KOPT-K1 (cell line): ENCODE results near the gene PPP1R1C.
"Not testable (repeated sequence)": the region's sequence is repeated elsewhere in the genome, so short reads cannot be mapped to it uniquely, and the experiment has no call there.

ENCODE experiments used
- H3K27ac ChIP-seq: fragments of 200-600 bp; sonication (generic); 2 replicates; pipeline ENCODE4 v1.5.1; 2016; ENCODE audit warnings: antibody characterized with exemption, mild to moderate bottlenecking, low read depth, low read length; ENCODE audit not compliant: poor library complexity, severe bottlenecking
- H3K36me3 ChIP-seq: fragments of 200-600 bp; sonication (generic); 2 replicates; pipeline ENCODE4 v1.5.1; 2017; ENCODE audit warnings: antibody characterized with exemption, mild to moderate bottlenecking, low read length, moderate library complexity; ENCODE audit not compliant: insufficient read depth
- H3K9me3 ChIP-seq: fragments of 200-600 bp; sonication (generic); 2 replicates; pipeline ENCODE4 v1.5.1; 2017; ENCODE audit warnings: antibody characterized with exemption, low read length, mild to moderate bottlenecking; ENCODE audit not compliant: insufficient read depth, poor library complexity, severe bottlenecking

The PPP1R1C gene

DNA sequence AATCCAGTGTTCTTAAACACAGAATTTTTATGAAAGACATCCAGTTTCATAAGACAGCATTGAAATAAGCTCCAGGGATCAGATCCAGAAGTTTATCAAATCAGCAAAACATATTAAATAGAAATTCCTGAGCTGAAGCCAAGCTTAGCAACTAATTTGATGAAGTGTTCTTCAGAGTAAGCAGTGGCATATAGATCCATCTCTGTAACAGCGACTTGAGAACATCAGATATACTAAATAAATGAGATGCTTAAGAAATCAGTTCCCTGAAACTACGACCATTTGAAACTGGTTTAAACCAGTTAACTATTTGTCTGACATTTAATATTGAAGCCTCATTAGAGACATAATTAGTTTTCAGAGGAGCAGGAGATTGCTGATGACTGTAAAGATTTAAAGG is 34.1 kb downstream of the PPP1R1C start:
- Histone ChIP-seq H3K27ac (no peak overlapping the region), H3K9me3 (no peaks in the 10 kb centered on the region), H3K36me3 (no peaks in the 10 kb centered on the region)

DNA sequence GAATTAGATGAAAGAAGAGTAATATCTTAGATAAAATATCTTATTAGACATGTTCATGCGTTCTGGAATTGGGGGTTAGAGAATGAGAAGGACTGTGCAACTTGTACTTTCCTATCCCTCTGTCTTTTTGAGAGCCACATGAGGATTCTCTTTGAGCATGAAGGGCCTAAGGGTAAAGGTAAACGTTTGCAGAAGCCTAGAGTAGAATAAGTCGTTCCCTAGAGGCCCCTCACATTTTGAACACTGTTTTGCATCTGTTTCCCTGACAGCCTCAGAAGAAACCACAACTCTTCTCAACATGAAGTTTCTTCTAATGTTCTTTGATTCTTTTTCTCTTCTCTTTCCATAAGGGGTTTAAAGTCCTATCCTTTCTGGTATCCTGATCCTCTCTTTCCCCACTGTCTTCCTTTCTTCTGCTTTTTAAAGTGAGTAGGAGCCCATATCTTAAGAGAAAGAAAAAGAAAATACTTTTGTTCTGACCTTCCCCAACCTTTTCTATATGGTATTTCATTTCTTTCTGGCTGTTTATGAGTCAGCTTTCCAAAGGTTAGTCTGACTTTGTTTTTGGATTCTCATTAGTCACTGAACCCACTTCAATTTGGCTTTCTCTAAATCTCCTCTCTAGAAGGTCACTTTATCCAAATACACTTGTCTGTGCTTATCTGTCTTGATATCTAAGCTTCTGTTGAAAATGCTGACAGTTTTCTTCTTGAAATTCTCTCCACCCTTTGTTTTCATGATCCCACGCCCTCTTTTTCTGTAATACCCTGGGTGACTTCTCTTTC is 34.8 kb downstream of the PPP1R1C start:
- Histone ChIP-seq H3K9me3 (no peaks in the 10 kb centered on the region), H3K27ac (no peak overlapping the region)

DNA sequence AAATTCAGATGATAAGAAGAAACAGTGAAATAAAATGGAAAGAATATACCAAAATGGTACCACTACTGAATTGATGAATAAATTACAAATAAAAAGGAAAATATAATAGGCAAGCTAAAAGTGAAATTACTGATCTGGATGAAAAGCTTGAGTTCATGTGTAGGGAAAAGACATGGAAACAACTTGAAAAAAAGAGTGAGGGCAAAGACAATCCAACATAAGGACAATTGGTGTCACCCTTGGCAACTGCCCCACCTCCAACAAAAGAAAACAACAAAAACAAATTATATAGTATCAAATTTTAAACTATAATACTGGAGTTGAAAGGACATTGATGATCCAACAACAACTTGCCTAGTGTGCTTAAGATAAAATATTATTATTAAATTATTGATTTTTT is 37.6 kb downstream of the PPP1R1C start:
- Histone ChIP-seq H3K36me3 (no peaks in the 10 kb centered on the region), H3K9me3 (no peaks in the 10 kb centered on the region), H3K27ac (no peak overlapping the region)

More for the DNA sequence above, 34.8 kb downstream of the PPP1R1C start:
- no peaks in the 10 kb centered on the region for H3K36me3 ChIP-seq

DNA sequence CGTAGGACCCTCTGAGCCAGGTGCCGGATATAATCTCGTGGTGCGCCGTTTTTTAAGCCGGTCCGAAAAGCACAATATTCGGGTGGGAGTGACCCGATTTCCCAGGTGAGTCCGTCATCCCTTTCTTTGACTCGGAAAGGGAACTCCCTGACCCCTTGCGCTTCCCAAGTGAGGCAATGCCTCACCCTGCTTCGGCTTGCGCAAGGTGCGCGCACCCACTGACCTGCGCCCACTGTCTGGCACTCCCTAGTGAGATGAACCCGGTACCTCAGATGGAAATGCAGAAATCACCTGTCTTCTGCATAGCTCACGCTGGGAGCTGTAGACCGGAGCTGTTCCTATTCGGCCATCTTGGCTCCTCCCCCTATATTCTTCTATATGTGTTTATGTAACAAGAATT is 45.2 kb downstream of the PPP1R1C start:
- H3K9me3 ChIP-seq, H3K36me3 ChIP-seq, H3K27ac ChIP-seq: not testable (repeated sequence)

DNA sequence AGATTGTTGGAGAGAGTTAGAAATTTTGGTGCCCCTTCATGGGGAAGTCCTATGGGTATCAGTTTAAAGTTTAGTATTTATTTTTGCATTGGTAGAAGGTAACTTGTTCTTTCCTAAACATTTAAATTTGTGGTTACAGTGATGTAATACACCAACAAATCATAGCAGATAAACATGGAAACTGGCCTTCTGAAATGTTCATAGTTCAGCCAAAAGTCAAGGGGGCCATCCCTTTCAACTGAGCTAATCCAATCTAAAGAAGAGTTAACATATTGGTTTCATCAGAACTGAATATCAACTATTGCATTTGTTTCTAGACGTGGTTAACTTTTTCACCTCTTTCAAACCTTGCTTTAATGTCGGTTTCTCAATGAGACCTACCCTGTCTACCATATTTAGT is 46.3 kb downstream of the PPP1R1C start:
- no peaks in the 10 kb centered on the region for H3K36me3 ChIP-seq
- H3K9me3 ChIP-seq: no peaks in the 10 kb centered on the region
- H3K27ac ChIP-seq: no peak overlapping the region

DNA sequence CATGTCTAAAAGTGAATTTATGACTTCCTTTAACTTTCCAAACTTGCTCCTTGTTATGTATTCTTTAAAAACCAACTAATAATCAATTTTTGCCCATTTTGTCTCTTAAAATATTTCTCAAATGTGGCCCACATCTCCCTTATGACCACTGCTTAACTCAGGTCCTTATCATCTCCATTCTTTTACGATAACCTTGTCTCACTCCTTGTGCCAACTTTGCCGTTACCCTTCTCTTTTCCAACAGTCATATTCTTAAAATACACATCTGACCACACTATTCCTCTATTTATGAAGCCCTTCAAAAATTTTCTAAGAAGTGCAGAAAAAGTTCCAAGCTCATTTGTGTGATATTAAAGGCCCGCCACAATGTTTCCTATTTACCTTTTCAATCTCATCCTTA is 47.8 kb downstream of the PPP1R1C start:
- no peaks in the 10 kb centered on the region for H3K36me3 ChIP-seq
- no peak overlapping the region for H3K27ac ChIP-seq
- no peaks in the 10 kb centered on the region for H3K9me3 ChIP-seq

DNA sequence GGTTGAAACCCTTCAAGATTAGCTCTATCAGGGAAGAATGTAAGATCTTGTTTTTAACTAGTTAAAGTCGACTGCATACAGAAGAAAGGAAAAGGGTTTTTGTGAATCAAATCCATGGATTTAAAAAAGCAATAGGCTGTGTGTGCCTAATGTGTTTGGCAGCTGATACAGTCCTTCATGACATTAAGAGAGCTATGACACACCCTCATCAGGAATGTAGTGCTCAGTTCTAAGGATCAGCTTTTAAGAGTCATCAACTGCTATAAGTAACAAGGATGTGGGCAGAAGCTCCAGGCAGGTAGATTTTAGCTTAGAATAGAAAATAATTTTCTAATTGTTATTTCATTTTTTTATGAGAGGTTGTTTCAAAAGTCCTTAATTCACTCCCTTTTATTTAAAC is 52.9 kb downstream of the PPP1R1C start:
- Histone ChIP-seq H3K27ac (no peak overlapping the region), H3K36me3 (no peaks in the 10 kb centered on the region), H3K9me3 (no peaks in the 10 kb centered on the region)

DNA sequence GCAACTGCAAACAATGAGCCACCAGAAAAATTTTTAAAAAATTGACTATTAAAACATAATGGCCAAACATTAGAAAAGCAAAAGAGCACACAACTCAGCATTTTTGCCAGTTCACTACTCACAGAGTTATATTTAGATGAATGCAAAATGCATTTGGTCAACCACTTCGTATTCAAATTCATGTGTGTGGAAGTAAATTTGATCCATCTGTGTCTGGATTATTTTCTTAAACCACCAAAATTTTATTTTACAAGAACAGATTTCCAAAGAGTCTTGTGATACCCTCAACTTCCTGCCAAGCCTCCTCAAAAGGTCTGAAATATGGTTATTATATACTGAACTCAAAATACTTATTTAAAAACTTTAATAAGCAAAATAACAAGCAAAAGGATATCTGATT is 57.4 kb downstream of the PPP1R1C start:
- H3K27ac ChIP-seq: no peak overlapping the region
- no peaks in the 10 kb centered on the region for H3K9me3 ChIP-seq
- H3K36me3 ChIP-seq: no peaks in the 10 kb centered on the region

DNA sequence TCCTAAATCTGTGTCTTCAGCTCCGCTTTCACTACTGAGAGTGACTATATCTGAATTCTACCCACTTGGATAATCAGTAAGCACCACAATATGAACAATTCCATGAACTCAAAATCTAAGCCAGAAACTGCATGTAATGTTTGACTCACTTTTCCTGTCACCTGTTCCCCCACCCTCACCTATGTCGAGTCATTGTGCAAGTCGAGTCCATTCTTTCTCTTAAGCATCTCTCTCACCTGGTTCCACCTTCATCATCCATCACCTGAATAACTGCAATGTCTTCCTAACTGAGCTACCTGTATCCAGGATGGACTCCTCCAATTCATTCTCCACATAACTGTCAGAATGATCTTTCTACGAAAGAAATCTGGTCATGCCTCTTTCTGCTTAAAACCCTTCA is 58.2 kb downstream of the PPP1R1C start:
- no peaks in the 10 kb centered on the region for H3K9me3 ChIP-seq
- H3K27ac ChIP-seq: no peak overlapping the region

DNA sequence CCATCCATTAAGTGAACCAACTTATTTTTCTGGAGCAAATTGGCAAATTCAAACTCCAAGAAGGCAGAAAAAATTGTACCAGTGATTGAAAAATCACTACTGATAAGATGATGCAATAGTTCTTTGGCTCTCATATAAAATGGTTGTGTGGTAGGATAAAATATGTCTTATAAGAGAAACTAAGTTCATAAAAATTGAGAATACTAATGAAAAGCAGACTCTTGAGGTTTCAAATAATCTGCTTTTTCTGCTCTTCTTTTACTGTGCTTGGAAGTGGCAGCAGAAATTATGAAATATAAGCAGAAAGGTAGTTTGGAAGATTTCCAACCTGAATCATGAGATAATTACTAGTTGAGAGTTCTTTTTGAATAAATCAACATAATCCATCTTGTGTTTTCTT is 61.9 kb downstream of the PPP1R1C start:
- Histone ChIP-seq H3K36me3 (no peaks in the 10 kb centered on the region), H3K9me3 (no peaks in the 10 kb centered on the region), H3K27ac (no peak overlapping the region)

More for the DNA sequence above, 58.2 kb downstream of the PPP1R1C start:
- H3K36me3 ChIP-seq: no peaks in the 10 kb centered on the region

DNA sequence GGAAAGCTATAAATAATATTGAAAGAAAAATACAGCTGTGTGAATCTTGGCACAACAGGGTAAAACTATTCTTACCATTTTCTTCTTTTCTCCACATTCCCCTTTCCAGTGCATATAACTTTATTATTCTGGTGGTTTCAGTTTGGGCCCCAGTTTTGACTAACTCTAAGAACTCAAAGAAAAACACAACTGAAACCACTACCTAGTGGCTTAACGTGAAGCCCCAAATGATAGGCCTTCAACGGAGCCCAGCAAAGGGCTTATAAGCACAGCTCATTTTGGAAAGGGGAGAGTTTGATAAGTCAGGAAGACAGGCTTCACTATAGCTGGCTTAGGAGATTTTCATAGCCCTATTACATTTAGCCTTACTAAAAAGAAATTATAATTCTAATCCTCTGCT is 62.4 kb downstream of the PPP1R1C start:
- H3K27ac ChIP-seq: no peak overlapping the region
- no peaks in the 10 kb centered on the region for H3K36me3 ChIP-seq
- no peaks in the 10 kb centered on the region for H3K9me3 ChIP-seq

DNA sequence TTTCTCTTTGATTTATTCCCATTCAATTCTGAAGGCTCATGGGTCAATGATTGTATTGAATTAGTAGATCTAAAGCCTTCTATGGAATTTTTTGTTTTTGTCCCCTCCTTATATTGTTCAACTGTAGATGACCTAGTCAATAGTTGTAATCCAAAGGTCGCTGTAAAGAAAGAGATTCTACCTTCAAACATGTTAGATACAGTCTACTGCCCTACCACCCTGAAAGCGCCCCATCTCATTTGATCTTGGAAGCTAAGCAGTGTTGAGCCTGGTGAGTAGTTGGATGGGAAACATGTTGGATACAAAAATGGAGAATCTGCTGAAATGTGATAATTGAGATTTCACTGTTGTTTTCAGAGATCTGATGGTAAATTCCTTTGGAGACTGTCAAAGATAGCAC is 63.0 kb downstream of the PPP1R1C start:
- H3K9me3 ChIP-seq: no peaks in the 10 kb centered on the region
- no peaks in the 10 kb centered on the region for H3K36me3 ChIP-seq
- H3K27ac ChIP-seq: no peak overlapping the region

DNA sequence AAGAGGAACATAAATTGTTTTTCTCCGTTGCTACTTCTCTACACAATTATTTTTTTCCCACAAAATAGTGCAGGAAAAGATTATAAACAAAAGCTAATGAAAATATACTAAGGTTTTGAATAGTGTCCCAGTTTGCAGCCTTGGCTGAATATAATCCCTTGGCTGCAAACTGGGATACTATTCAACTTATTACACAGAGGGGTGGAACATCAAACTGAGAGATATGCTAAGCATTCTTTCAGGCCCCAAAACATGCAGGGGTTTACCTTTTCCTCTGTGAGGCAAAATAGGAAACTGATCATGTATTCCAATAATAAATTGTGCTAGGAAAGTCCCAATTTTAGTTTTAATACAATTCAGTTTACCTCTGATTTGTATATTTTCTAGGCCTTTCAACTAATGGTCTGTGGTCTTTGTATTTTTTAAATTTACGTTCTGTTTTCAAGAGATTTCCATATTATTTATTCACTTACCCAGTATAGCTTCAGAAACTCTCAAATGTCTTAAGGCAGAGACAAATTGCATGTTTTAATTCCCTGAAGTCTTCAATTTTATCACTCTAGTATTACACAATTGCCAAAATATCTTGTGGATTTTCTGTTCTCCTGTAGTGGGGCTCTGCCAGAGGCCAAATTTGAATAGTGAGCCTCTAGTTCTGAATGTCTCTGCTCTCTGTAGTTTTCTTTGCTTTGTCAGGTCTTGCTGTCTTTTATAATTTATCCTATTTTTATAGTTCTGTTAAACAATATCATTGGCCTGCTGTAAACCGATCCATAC is 63.9 kb downstream of the PPP1R1C start:
- no peaks in the 10 kb centered on the region for H3K36me3 ChIP-seq
- no peak overlapping the region for H3K27ac ChIP-seq
- H3K9me3 ChIP-seq: no peaks in the 10 kb centered on the region

DNA sequence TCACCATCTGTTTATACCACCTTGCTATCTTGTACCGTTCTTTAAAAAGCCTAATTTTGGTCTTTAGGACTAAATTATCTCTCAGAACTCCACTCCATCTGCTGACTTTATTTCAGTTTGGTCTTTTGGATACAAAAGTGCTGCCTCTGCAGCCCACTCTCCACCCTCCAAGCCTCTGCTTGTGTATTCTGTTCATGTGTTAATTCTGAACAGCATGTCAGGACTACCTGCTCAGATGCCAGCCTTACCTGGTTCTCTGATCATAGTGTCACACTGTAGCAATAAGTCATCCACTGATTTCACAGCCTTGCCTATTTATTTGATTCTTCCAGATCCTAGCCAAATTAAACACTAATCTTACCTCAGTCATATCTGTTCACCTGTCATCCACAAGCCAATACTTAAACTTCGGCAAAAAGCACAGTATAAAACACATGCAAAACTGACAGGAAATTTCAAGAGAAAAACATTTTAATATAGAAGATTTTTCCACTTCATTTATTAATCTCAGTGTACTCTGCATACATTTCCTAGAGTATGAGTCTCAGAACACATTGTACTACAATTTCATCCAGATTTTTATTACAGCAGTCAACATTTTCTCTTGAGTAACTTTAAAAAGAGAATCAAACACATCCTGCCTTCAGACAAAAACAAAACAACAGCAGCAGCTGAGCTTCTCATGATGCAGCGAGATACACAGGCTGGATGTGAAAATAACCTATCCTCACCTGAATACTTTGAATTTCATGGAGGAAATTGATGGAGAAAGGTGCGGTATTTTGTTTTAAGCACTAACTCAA is 64.9 kb downstream of the PPP1R1C start:
- no peaks in the 10 kb centered on the region for H3K36me3 ChIP-seq
- H3K9me3 ChIP-seq: no peaks in the 10 kb centered on the region
- H3K27ac ChIP-seq: no peak overlapping the region

DNA sequence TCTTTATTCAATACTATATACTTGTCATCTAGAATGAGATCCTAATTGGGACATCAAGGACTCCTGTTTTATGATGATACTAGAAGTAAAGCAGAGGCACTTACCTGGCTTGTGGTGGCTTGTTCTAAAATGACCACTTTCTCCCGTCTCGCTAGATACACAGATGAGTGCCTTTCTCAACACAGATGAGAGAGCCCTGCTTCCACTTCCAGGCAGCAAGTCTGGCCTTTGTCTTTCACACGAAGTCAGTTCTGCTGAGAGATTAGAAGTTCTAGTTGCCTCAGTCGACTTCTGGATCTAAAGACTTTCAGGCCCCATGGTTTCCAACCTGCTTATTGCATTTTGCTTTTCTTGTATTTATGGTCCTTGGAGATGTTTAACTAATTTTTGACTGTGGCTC is 70.3 kb downstream of the PPP1R1C start:
- H3K27ac ChIP-seq: no peak overlapping the region
- no peaks in the 10 kb centered on the region for H3K36me3 ChIP-seq
- no peaks in the 10 kb centered on the region for H3K9me3 ChIP-seq
